Endothelial cell of umbilical vein (primary cell): ENCODE data around the gene MERTK. TPM values are rescaled to one million over a fixed set of nuclear protein-coding genes. Genes with fewer than 3 reads are reported as not detected.

Source experiments
- BruUV-seq: library from RNA; stranded (reverse); fragments of 400-500 nt; replicated peaks from 2 replicates; lab custom pipeline; 2021; lab: Mats Ljungman, UMichigan
- CTCF ChIA-PET: fragments of 300-600, 350-600 bp; sonication (Branson Sonifier 250); formaldehyde crosslinking; loops from one replicate; lab custom pipeline; 2021; ENCODE audit warnings: antibody characterized with exemption, inconsistent platforms; lab: Charles Lee
- POLR2A ChIA-PET: fragments of 300-600, 350-600 bp; sonication (Branson Sonifier 250); formaldehyde crosslinking; loops from one replicate; lab custom pipeline; 2021; ENCODE audit warnings: antibody characterized with exemption, inconsistent platforms; lab: Charles Lee
- DNase-seq: peaks from one replicate; pipeline ENCODE4 v3.0.0-alpha.2; 2011; ENCODE audit warnings: low read depth, low spot score
- FAIRE-seq: peaks from 2 replicates; lab custom pipeline; 2011; peaks lifted over from hg19 to GRCh38; lab: Jason Lieb, UNC
- H2AFZ ChIP-seq: 2 replicates; pipeline ENCODE4 v1.6.0; 2012; ENCODE audit warnings: low read depth, low read length, control low read depth, inconsistent platforms
- H3K27ac ChIP-seq: 2 replicates; pipeline ENCODE4 v1.5.1; 2011; ENCODE audit warnings: low read depth, mild to moderate bottlenecking, control low read depth, low read length, moderate library complexity; ENCODE audit not compliant: insufficient read depth
- H3K27me3 ChIP-seq, 2 experiments: 2 replicates each; pipeline versions ENCODE4 v1.6.0 to v1.6.1; 2011; ENCODE audit warnings: low read length in 2 of 2, mixed read lengths in 1 of 2; ENCODE audit not compliant: control insufficient read depth in 2 of 2, insufficient read depth in 2 of 2
- H3K36me3 ChIP-seq, 2 experiments: 2 replicates in 1 of 2; 3 replicates in 1 of 2; pipeline ENCODE4 v1.5.1; 2011; ENCODE audit warnings: low read length in 2 of 2, mild to moderate bottlenecking in 1 of 2, moderate library complexity in 1 of 2; ENCODE audit not compliant: control insufficient read depth in 2 of 2, insufficient read depth in 2 of 2; ENCODE audit errors: extremely low read depth in 1 of 2
- H3K4me1 ChIP-seq: 3 replicates; pipeline ENCODE4 v1.5.1; 2011; ENCODE audit warnings: mild to moderate bottlenecking, low read length; ENCODE audit not compliant: control insufficient read depth, insufficient read depth; ENCODE audit errors: extremely low read depth
- H3K4me2 ChIP-seq: 2 replicates; pipeline ENCODE4 v1.6.1; 2011; ENCODE audit warnings: low read length, control low read depth, mixed read lengths; ENCODE audit not compliant: insufficient read depth
- H3K4me3 ChIP-seq, 3 experiments: fragments of 200-600 bp in 1 of 3; sonication (generic), shearing (Covaris generic) in 1 of 3; replicated peaks in 1 of 3; 2 replicates each; pipeline ENCODE4 v1.5.1; 2011 to 2016; ENCODE audit warnings: control low read depth in 3 of 3, low read length in 3 of 3, mild to moderate bottlenecking in 2 of 3, inconsistent platforms in 1 of 3, low read depth in 1 of 3, moderate library complexity in 1 of 3; ENCODE audit not compliant: insufficient read depth in 1 of 3
- H3K79me2 ChIP-seq: 2 replicates; pipeline ENCODE4 v1.6.0; 2012; ENCODE audit warnings: low read length, inconsistent platforms; ENCODE audit not compliant: control insufficient read depth, insufficient read depth
- H3K9ac ChIP-seq: replicated peaks from 2 replicates; pipeline ENCODE3; 2011; ENCODE audit warnings: low read length, control low read depth; ENCODE audit not compliant: insufficient read depth; ENCODE audit errors: extremely low read depth
- H3K9me1 ChIP-seq: replicated peaks from 3 replicates; pipeline ENCODE4 v1.6.0; 2011; ENCODE audit warnings: mild to moderate bottlenecking, low read length; ENCODE audit not compliant: control insufficient read depth, insufficient read depth; ENCODE audit errors: extremely low read depth
- H3K9me3 ChIP-seq: replicated peaks from 2 replicates; pipeline ENCODE4 v1.5.1; 2012; ENCODE audit warnings: low read length, inconsistent platforms; ENCODE audit not compliant: control insufficient read depth, insufficient read depth
- H4K20me1 ChIP-seq: replicated peaks from 2 replicates; pipeline ENCODE3; 2011; ENCODE audit warnings: mild to moderate bottlenecking, low read length; ENCODE audit not compliant: control insufficient read depth, insufficient read depth; ENCODE audit errors: extremely low read depth
- GATA2 ChIP-seq: IDR thresholded peaks from 2 replicates; pipeline ENCODE4 v1.7.0; 2011; ENCODE audit warnings: low read depth, mild to moderate bottlenecking, moderate library complexity, mixed read lengths, low read length; ENCODE audit not compliant: insufficient read length, insufficient read depth
- POLR2A ChIP-seq: IDR thresholded peaks from 2 replicates; pipeline ENCODE4 v1.6.1; 2012; ENCODE audit warnings: low read depth, mild to moderate bottlenecking, control low read depth, low read length
- POLR2AphosphoS5 ChIP-seq: IDR thresholded peaks from 2 replicates; pipeline ENCODE4 v1.6.1; 2012; ENCODE audit warnings: low read depth, mild to moderate bottlenecking, control low read depth, low read length, moderate library complexity; ENCODE audit not compliant: insufficient read depth
- dilution Hi-C: fragments of 300-500 bp; cut with MboI; formaldehyde crosslinking; loops from one replicate; pipeline ENCODE4 v1.15.0; 2019; ENCODE audit warnings: low sequenced_read_pairs; ENCODE audit not compliant: extremely low pct_ligation_motif_present
- intact Hi-C: fragments of 100-400 bp; cut with micrococcal nuclease; formaldehyde crosslinking; loops from one replicate; pipeline ENCODE4 v1.10.0; 2022
- polyA plus RNA-seq, 4 experiments: library from polyadenylated mRNA; depleted of rRNA in 3 of 4; stranded (reverse) in 3 of 4; unstranded in 1 of 4; fragments of >200 nt; gene quantifications; 2 replicates each; pipeline versions ENCODE4 v1.2.1 to v1.2.3, GENCODE V29; 2011 to 2012; ENCODE audit warnings: missing spikeins in 1 of 4
- total RNA-seq: library from RNA; stranded (reverse); gene quantifications from 2 replicates; pipeline ENCODE4 v1.2.3, GENCODE V29; 2021
- TF ChIP-seq, protein P1 (sequence below): IDR thresholded peaks from 2 replicates; pipeline ENCODE4 v1.6.1; 2011; ENCODE audit not compliant: insufficient read depth, insufficient read length

Gene MERTK
- total and polyA plus RNA-seq, 2 donors (not counting 3 experiments of a cell fraction or from before 2014, with no cell fraction given): 37.3 to 39.6 TPM

DNA sequence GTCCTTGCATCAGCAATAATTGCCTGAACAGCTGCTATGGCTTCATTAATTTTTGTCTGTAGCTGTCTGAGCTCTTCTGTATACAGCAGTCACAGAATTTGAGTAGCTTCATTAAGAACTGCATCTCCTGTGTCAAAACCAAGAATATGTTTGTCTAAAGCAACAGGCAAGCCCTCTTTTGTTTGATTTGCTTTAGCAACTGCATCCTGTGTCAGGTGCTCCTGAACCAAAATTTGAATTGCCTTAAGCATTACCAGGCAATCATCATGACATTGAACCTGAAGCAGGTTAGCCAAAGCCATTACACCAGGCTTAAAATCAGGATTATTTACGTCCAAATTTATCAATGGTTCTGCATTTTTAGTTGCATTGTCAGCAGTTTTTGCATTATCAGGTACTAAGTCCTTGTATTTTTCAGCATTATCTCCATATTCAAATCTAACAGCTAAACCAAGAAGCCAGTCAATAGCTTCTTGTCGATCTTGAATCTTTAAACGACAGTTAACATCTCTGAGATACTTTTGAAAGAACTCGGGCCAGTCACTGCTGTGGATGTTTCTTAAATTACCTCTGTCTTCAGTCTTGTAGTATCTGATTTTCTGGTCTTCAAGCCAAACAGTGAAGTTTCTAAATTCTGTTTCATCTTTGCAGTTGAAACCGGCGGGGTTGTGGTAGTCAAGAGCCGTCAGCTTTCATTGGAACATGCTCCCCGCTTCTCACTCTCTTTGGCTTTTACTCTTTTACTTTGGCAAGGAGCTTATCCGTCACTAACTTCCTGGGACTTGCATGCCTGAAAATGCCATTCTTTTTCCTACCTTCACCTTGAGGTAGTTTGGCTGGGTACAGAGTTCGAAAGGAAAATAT lies 42.2 kb downstream of the MERTK start:
- Histone ChIP-seq H2AFZ (no peak overlapping the region), H3K27ac (no peak overlapping the region), H3K9me1 (no peaks in the 10 kb centered on the region), H3K4me1 (peaks cover 30% of the 10 kb centered on the region), H3K9me3 (no peaks in the 10 kb centered on the region), H3K79me2 (peaks cover 2% of the 10 kb centered on the region), H3K4me2 (no peak overlapping the region), H3K27me3 (no peaks in the 10 kb centered on the region), H3K9ac (no peak overlapping the region), H3K36me3 (peaks cover 0 to 2% of the 10 kb centered on the region in 2 experiments), H3K4me3 (no peak overlapping the region), H4K20me1 (no peaks in the 10 kb centered on the region)
- dilution Hi-C loops: no loop called here
- DNase-seq (no peak), FAIRE-seq (no peak)
- intact Hi-C loops: no loop called here
- TSS peak; percentile 72 for BruUV-seq
- CTCF ChIA-PET: interaction anchor here (1.0 to 1.5 kb wide), 3 partner anchors 21 to 81 kb away, joined by 3 to 6 read pairs (median 3); no protein-coding TSS in a partner anchor
- TF ChIP-seq POLR2A: no peak
- TF ChIP-seq POLR2AphosphoS5: no peak
- TF ChIP-seq, protein P1, sequence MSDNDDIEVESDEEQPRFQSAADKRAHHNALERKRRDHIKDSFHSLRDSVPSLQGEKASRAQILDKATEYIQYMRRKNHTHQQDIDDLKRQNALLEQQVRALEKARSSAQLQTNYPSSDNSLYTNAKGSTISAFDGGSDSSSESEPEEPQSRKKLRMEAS: no peak
- POLR2A ChIA-PET: no interaction called here

DNA sequence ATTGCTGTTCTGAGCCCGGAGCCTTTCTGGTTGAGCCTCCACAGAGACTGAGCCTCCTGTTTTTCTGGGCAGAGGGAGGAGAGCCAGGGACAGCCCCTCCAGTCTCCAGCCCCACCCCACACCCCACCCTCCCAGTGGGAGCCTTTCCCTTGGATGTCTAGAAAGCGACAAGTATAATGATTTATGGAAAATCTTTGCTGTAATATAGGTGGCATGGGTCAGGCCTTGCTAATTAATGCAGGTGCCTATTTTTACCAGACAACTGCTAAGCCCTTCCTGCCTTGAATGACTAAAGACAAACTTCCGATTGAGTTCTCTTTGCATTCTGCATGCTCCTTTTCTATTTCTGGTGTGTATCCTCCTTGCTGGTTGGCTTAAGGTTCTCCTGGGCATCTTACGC lies 43.1 kb downstream of the MERTK start:
- Histone ChIP-seq H3K36me3 (peaks cover 0 to 4% of the 10 kb centered on the region in 2 experiments), H3K9ac (no peak overlapping the region), H3K4me1 (peaks cover 29% of the 10 kb centered on the region), H3K4me2 (no peak overlapping the region), H3K79me2 (peaks cover under 1% of the 10 kb centered on the region), H3K27me3 (no peaks in the 10 kb centered on the region), H2AFZ (no peak overlapping the region), H3K9me3 (no peaks in the 10 kb centered on the region), H3K4me3 (no peak overlapping the region), H4K20me1 (no peaks in the 10 kb centered on the region), H3K27ac (peak overlapping the region; percentile 40), H3K9me1 (no peaks in the 10 kb centered on the region)
- DNase-seq (no peak), FAIRE-seq (no peak)
- dilution Hi-C loops (no loop called here), intact Hi-C loops (no loop called here)
- BruUV-seq: no TSS peak
- ChIA-PET CTCF (interaction anchor here (1.1 to 1.5 kb wide), 2 partner anchors 41 to 80 kb away, joined by 3 read pairs; no protein-coding TSS in a partner anchor), POLR2A (no interaction called here)
- no peak for TF ChIP-seq GATA2
